H1 (cell line): Measurements from ENCODE around the gene CPED1. TPM values are rescaled to one million over a fixed set of nuclear protein-coding genes. Genes with fewer than 3 reads are reported as not detected.

Source experiments
- CTCF ChIA-PET: fragments of 300-600 bp; sonication (Branson Sonifier 250); formaldehyde crosslinking; loops from one replicate; lab custom pipeline; 2021; ENCODE audit not compliant: partially characterized antibody; lab: Charles Lee
- POLR2A ChIA-PET: fragments of 300-600 bp; sonication (Branson Sonifier 250); formaldehyde crosslinking; loops from one replicate; lab custom pipeline; 2021; ENCODE audit warnings: inconsistent platforms; ENCODE audit not compliant: partially characterized antibody; lab: Charles Lee
- DNase-seq, 2 experiments: peaks; one replicate each; pipeline versions ENCODE4 v3.0.0 to v3.0.0-alpha.2; 2010 to 2022; ENCODE audit warnings: low spot score in 2 of 2, low read depth in 1 of 2, mixed read lengths in 1 of 2
- FAIRE-seq: peaks from 2 replicates; lab custom pipeline; 2011; peaks lifted over from hg19 to GRCh38; lab: Jason Lieb, UNC
- H2AFZ ChIP-seq: 2 replicates; pipeline ENCODE4 v1.8.1; 2012; ENCODE audit warnings: low read length, inconsistent platforms
- H2AK5ac ChIP-seq: 2 replicates; pipeline ENCODE4 v1.6.1; 2013; ENCODE audit warnings: low read depth, low read length
- H2BK120ac ChIP-seq: replicated peaks from 2 replicates; pipeline ENCODE3; 2013; ENCODE audit warnings: low read depth, low read length, inconsistent platforms
- H2BK12ac ChIP-seq: 2 replicates; pipeline ENCODE4 v1.6.1; 2013; ENCODE audit warnings: low read depth, low read length
- H2BK15ac ChIP-seq: 2 replicates; pipeline ENCODE4 v1.6.1; 2013; ENCODE audit warnings: low read length
- H2BK20ac ChIP-seq: 2 replicates; pipeline ENCODE4 v1.6.1; 2013; ENCODE audit warnings: low read length
- H2BK5ac ChIP-seq: 2 replicates; pipeline ENCODE4 v1.6.1; 2013; ENCODE audit warnings: low read depth, low read length
- H3K14ac ChIP-seq: 2 replicates; pipeline ENCODE4 v1.6.1; 2013; ENCODE audit warnings: inconsistent platforms; ENCODE audit not compliant: insufficient read length
- H3K18ac ChIP-seq: 2 replicates; pipeline ENCODE4 v1.6.1; 2013; ENCODE audit warnings: low read length; ENCODE audit errors: extremely low read depth
- H3K23ac ChIP-seq: 2 replicates; pipeline ENCODE4 v1.6.1; 2013; ENCODE audit warnings: inconsistent platforms; ENCODE audit not compliant: insufficient read length
- H3K23me2 ChIP-seq: 2 replicates; pipeline ENCODE4 v1.6.1; 2013; ENCODE audit warnings: low read depth, low read length
- H3K27ac ChIP-seq: 2 replicates; pipeline ENCODE4 v1.6.1; 2011; ENCODE audit warnings: low read depth, low read length, inconsistent platforms
- H3K27me3 ChIP-seq, 4 experiments: replicated peaks in 1 of 4; 1 replicate in 1 of 4; 2 replicates in 3 of 4; pipeline versions ENCODE4 v1.6.1 to v1.8.1; 2011 to 2013; ENCODE audit warnings: low read length in 3 of 4, mild to moderate bottlenecking in 3 of 4, inconsistent platforms in 2 of 4, mixed read lengths in 2 of 4, moderate library complexity in 1 of 4; ENCODE audit not compliant: control insufficient read depth in 3 of 4, insufficient read depth in 3 of 4; ENCODE audit errors: extremely low read depth in 1 of 4
- H3K36me3 ChIP-seq, 4 experiments: 2 replicates each; pipeline versions ENCODE4 v1.6.1 to v1.8.1; 2011 to 2013; ENCODE audit warnings: mild to moderate bottlenecking in 4 of 4, low read length in 3 of 4, moderate library complexity in 2 of 4, control low read depth in 1 of 4, inconsistent platforms in 1 of 4; ENCODE audit not compliant: insufficient read depth in 4 of 4, control insufficient read depth in 2 of 4
- H3K4ac ChIP-seq: replicated peaks from 2 replicates; pipeline ENCODE3; 2013; ENCODE audit warnings: low read length, low read depth, mixed read lengths, inconsistent platforms; ENCODE audit not compliant: insufficient read length
- H3K4me1 ChIP-seq, 4 experiments: replicated peaks in 1 of 4; 1 replicate in 1 of 4; 2 replicates in 3 of 4; pipeline versions ENCODE4 v1.6.1 to v1.8.1; 2011 to 2013; ENCODE audit warnings: low read length in 3 of 4, inconsistent platforms in 2 of 4, mixed read lengths in 1 of 4; ENCODE audit not compliant: insufficient read depth in 4 of 4, control insufficient read depth in 3 of 4
- H3K4me2 ChIP-seq, 2 experiments: 2 replicates each; pipeline versions ENCODE4 v1.6.1 to v1.8.1; 2011 to 2013; ENCODE audit warnings: low read depth in 2 of 2, low read length in 2 of 2, control low read depth in 1 of 2, inconsistent platforms in 1 of 2, mild to moderate bottlenecking in 1 of 2; ENCODE audit not compliant: insufficient read depth in 1 of 2
- H3K4me3 ChIP-seq, 4 experiments: fragments of 200-600, 300-600 bp in 1 of 4; sonication (generic), shearing (Covaris generic), sonication (Bioruptor Twin) in 1 of 4; 2 replicates each; pipeline versions ENCODE4 v1.5.1 to v1.8.1; 2011 to 2016; ENCODE audit warnings: low read length in 4 of 4, low read depth in 3 of 4, control low read depth in 2 of 4, inconsistent platforms in 2 of 4, mild to moderate bottlenecking in 2 of 4, mixed read lengths in 1 of 4, moderate library complexity in 1 of 4; ENCODE audit not compliant: insufficient read depth in 2 of 4; ENCODE audit errors: extremely low read depth in 1 of 4
- H3K56ac ChIP-seq: replicated peaks from 2 replicates; pipeline ENCODE3; 2013; ENCODE audit warnings: low read depth, mild to moderate bottlenecking, mixed read lengths, low read length, inconsistent platforms; ENCODE audit not compliant: insufficient read length
- H3K79me1 ChIP-seq: 2 replicates; pipeline ENCODE4 v1.6.1; 2013; ENCODE audit warnings: low read depth, low read length, control low read depth
- H3K79me2 ChIP-seq, 2 experiments: 2 replicates each; pipeline versions ENCODE4 v1.6.1 to v1.8.1; 2012 to 2013; ENCODE audit warnings: low read length in 2 of 2, mild to moderate bottlenecking in 2 of 2, inconsistent platforms in 1 of 2; ENCODE audit not compliant: insufficient read depth in 2 of 2, control insufficient read depth in 1 of 2
- H3K9ac ChIP-seq, 4 experiments: replicated peaks in 1 of 4; 1 replicate in 1 of 4; 2 replicates in 3 of 4; pipeline versions ENCODE4 v1.6.1 to v1.8.1; 2011 to 2013; ENCODE audit warnings: low read depth in 3 of 4, low read length in 3 of 4, control low read depth in 2 of 4, mild to moderate bottlenecking in 2 of 4, moderate library complexity in 2 of 4, inconsistent platforms in 1 of 4; ENCODE audit errors: extremely low read depth in 1 of 4
- H3K9me3 ChIP-seq, 2 experiments: 2 replicates each; pipeline versions ENCODE4 v1.6.1 to v1.8.1; 2012 to 2013; ENCODE audit warnings: mild to moderate bottlenecking in 2 of 2, moderate library complexity in 2 of 2, control low read depth in 1 of 2, inconsistent platforms in 1 of 2, low read depth in 1 of 2, low read length in 1 of 2, mixed read lengths in 1 of 2; ENCODE audit not compliant: insufficient read depth in 2 of 2
- H4K20me1 ChIP-seq, 2 experiments: replicated peaks in 1 of 2; 2 replicates each; pipeline versions ENCODE3 to v1.8.1; 2011 to 2013; ENCODE audit warnings: inconsistent platforms in 2 of 2, low read length in 2 of 2, mild to moderate bottlenecking in 1 of 2; ENCODE audit not compliant: insufficient read depth in 2 of 2, control insufficient read depth in 1 of 2
- H4K5ac ChIP-seq: 2 replicates; pipeline ENCODE4 v1.6.1; 2013; ENCODE audit warnings: low read length, low read depth, mixed read lengths, inconsistent platforms; ENCODE audit not compliant: insufficient read length
- H4K8ac ChIP-seq: 2 replicates; pipeline ENCODE4 v1.8.0; 2013; ENCODE audit warnings: mild to moderate bottlenecking, moderate library complexity, low read length, inconsistent platforms; ENCODE audit not compliant: insufficient read depth; ENCODE audit errors: extremely low read depth
- H4K91ac ChIP-seq: replicated peaks from 2 replicates; pipeline ENCODE3; 2013; ENCODE audit warnings: low read length, mixed read lengths, inconsistent platforms; ENCODE audit not compliant: insufficient read length
- CBX5 ChIP-seq: fragments of 300-800, 300-1000 bp; sonication (generic); IDR thresholded peaks from 2 replicates; pipeline ENCODE4 v1.7.1; 2016; ENCODE audit warnings: antibody characterized with exemption, low read length, low read depth
- CEBPB ChIP-seq: IDR thresholded peaks from 2 replicates; pipeline ENCODE4 v1.6.1; 2012; ENCODE audit warnings: low read depth, low read length
- RAD21 ChIP-seq, 2 experiments: IDR thresholded peaks in 1 of 2; conservative IDR thresholded peaks in 1 of 2; 2 replicates each; pipeline ENCODE4 v1.6.1; 2011; ENCODE audit warnings: low read depth in 2 of 2, low read length in 2 of 2, improper control_type of control experiment in 1 of 2, inconsistent platforms in 1 of 2, mild to moderate bottlenecking in 1 of 2, moderate library complexity in 1 of 2
- TAF1 ChIP-seq: IDR thresholded peaks from 2 replicates; pipeline ENCODE4 v1.6.1; 2011; ENCODE audit warnings: mild to moderate bottlenecking, low read depth, low read length
- WGBS, 2 experiments: shearing (Covaris generic) in 1 of 2; methylation state at CpG; one replicate each; pipeline versions ENCODE4 v1.1.6 to v1.1.7; 2013 to 2015; ENCODE audit warnings: low lambda C conversion rate in 2 of 2, mixed read lengths in 2 of 2, inconsistent platforms in 1 of 2, low coverage in 1 of 2, missing lambda C conversion rate in 1 of 2; ENCODE audit not compliant: insufficient replicate concordance in 2 of 2, insufficient coverage in 1 of 2, insufficient read length in 1 of 2; ENCODE audit errors: extremely low coverage in 1 of 2, missing lambda C conversion rate in 1 of 2; 5-methylcytosine and 5-hydroxymethylcytosine counted together
- polyA plus RNA-seq, 7 experiments: library from polyadenylated mRNA; depleted of rRNA in 3 of 7; stranded (reverse) in 5 of 7; unstranded in 2 of 7; fragments of >200 nt in 5 of 7; fragments of 200-250 nt in 2 of 7; gene quantifications; 1 replicate in 5 of 7; 2 replicates in 1 of 7; 4 replicates in 1 of 7; pipeline versions ENCODE4 v1.2.1 to v1.2.3, GENCODE V29; 2011 to 2013; ENCODE audit warnings: missing spikeins in 2 of 7, mixed read lengths in 2 of 7
- total RNA-seq: library from RNA; stranded (reverse); fragmentation: NEBNext Ultra II Directional; extraction: Animal tissue kit (Norgen Biotek cat#: 25700); gene quantifications from 2 replicates; pipeline ENCODE4 v1.2.1, GENCODE V29; 2021
- TF ChIP-seq, protein P1 (sequence below): IDR thresholded peaks from 2 replicates; pipeline ENCODE4 v1.6.1; 2012; ENCODE audit warnings: low read length, inconsistent platforms

Gene CPED1
- total and polyA plus RNA-seq, 2 of the 8 experiments (the other 6 are each of a cell fraction or from before 2014, with no cell fraction given), result 0.08 to 0.39 TPM

DNA sequence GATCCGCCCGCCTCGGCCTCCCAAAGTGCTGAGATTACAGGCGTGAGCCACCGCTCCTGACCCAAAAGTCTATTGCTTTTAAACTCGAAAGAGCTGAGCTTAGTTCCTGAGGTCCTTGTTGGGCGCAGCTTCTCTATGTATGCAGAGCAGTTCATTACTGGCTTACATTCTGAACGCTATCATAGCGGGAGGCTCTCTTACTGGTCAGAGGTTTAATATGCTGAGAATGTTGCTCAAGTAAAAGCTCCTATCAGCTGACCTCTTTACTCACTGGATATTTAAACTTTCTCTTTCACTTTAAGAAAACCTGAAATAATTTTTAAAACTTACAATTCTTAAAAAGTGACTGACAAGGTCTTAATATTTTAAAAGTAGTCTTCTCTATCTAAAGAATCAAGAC lies 179.5 kb downstream of the CPED1 start:
- 89% methylated on average over 9 of the region's 9 CpGs; no CpG with 5 or more reads in 1 of the 2 experiments for WGBS, 2 experiments
- H2BK12ac ChIP-seq, result no peak overlapping the region
- H3K18ac ChIP-seq, result no peak overlapping the region
- no peaks in the 10 kb centered on the region for H4K20me1 ChIP-seq
- H4K5ac ChIP-seq, result no peak overlapping the region
- H3K36me3 ChIP-seq, result no peaks in the 10 kb centered on the region
- H3K56ac ChIP-seq, result no peak overlapping the region
- FAIRE-seq, result no peak
- TF ChIP-seq CEBPB (no peak), CBX5 (no peak), TAF1 (no peak), RAD21 (IDR thresholded peaks at IDR 0.05 in 1 of 2, conservative IDR thresholded peaks at IDR 0.05 in 1 of 2; ENCODE audit: low read depth in 2 of 2, low read length in 2 of 2) (no peak)
- TF ChIP-seq, protein P1, sequence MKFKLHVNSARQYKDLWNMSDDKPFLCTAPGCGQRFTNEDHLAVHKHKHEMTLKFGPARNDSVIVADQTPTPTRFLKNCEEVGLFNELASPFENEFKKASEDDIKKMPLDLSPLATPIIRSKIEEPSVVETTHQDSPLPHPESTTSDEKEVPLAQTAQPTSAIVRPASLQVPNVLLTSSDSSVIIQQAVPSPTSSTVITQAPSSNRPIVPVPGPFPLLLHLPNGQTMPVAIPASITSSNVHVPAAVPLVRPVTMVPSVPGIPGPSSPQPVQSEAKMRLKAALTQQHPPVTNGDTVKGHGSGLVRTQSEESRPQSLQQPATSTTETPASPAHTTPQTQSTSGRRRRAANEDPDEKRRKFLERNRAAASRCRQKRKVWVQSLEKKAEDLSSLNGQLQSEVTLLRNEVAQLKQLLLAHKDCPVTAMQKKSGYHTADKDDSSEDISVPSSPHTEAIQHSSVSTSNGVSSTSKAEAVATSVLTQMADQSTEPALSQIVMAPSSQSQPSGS, result no peak
- H4K8ac ChIP-seq, result no peak overlapping the region
- no peaks in the 10 kb centered on the region for H3K9me3 ChIP-seq
- no peak overlapping the region for H3K23ac ChIP-seq
- no peak overlapping the region for H4K91ac ChIP-seq
- no peaks in the 10 kb centered on the region; the same call in 1 of the 2 replicates for H3K23me2 ChIP-seq
- no peak overlapping the region for H3K4me3 ChIP-seq
- no peak for DNase-seq
- no peak overlapping the region for H3K27ac ChIP-seq
- POLR2A ChIA-PET, result no interaction called here
- H2AFZ ChIP-seq, result no peak overlapping the region
- CTCF ChIA-PET, result interaction anchor here (0.6 to 1.1 kb wide), 3 partner anchors 11 to 69 kb away, joined by 3 to 4 read pairs (median 3); no protein-coding TSS in a partner anchor
- no peaks in the 10 kb centered on the region for H3K79me2 ChIP-seq
- no peak overlapping the region for H2AK5ac ChIP-seq
- no peaks in the 10 kb centered on the region for H3K4me1 ChIP-seq
- no peak overlapping the region for H2BK120ac ChIP-seq
- no peak overlapping the region for H2BK15ac ChIP-seq
- no peak overlapping the region for H3K4ac ChIP-seq
- no peak overlapping the region for H3K9ac ChIP-seq
- H3K4me2 ChIP-seq, result no peak overlapping the region
- no peak overlapping the region for H3K14ac ChIP-seq
- H3K27me3 ChIP-seq, result no peaks in the 10 kb centered on the region
- no peaks in the 10 kb centered on the region for H3K79me1 ChIP-seq
- no peak overlapping the region for H2BK20ac ChIP-seq
- no peak overlapping the region for H2BK5ac ChIP-seq
